CD14-positive monocyte (primary cell): ENCODE results near the gene LPIN2. TPM values are rescaled to one million over a fixed set of nuclear protein-coding genes. Genes with fewer than 3 reads are reported as not detected.

Source experiments
- DNase-seq, 3 donors: peaks; one replicate each; pipeline ENCODE4 v3.0.0-alpha.2; 2011 to 2022
- H2AFZ ChIP-seq: 2 replicates; pipeline ENCODE4 v1.6.0; 2012; ENCODE audit warnings: mild to moderate bottlenecking, low read depth, low read length, inconsistent platforms; ENCODE audit not compliant: insufficient read depth, poor library complexity, severe bottlenecking
- H3K27ac ChIP-seq, 2 donors: 1 replicate in 1 of 2; 2 replicates in 1 of 2; pipeline ENCODE4 v1.5.1; 2012 to 2013; ENCODE audit warnings: low read length in 2 of 2, control low read depth in 1 of 2, inconsistent platforms in 1 of 2, low read depth in 1 of 2, mild to moderate bottlenecking in 1 of 2
- H3K27me3 ChIP-seq, 2 donors: one replicate each; pipeline versions ENCODE4 v1.6.0 to v1.6.1; 2011 to 2013; ENCODE audit warnings: low read length in 2 of 2; ENCODE audit not compliant: control insufficient read depth in 2 of 2, insufficient read depth in 2 of 2
- H3K36me3 ChIP-seq, 2 donors: replicated peaks in 1 of 2; 1 replicate in 1 of 2; 2 replicates in 1 of 2; pipeline versions ENCODE4 v1.5.1 to v1.6.1; 2012 to 2013; ENCODE audit warnings: low read length in 2 of 2, control low read depth in 1 of 2, inconsistent platforms in 1 of 2, mild to moderate bottlenecking in 1 of 2; ENCODE audit not compliant: insufficient read depth in 2 of 2, control insufficient read depth in 1 of 2
- H3K4me1 ChIP-seq, 2 donors: 1 replicate in 1 of 2; 2 replicates in 1 of 2; pipeline versions ENCODE4 v1.5.1 to v1.6.1; 2012 to 2013; ENCODE audit warnings: low read length in 2 of 2, control low read depth in 1 of 2, inconsistent platforms in 1 of 2, mild to moderate bottlenecking in 1 of 2, moderate library complexity in 1 of 2; ENCODE audit not compliant: insufficient read depth in 2 of 2, control insufficient read depth in 1 of 2
- H3K4me2 ChIP-seq: replicated peaks from 2 replicates; pipeline ENCODE3; 2012; ENCODE audit warnings: low read length, moderate library complexity, mild to moderate bottlenecking; ENCODE audit not compliant: poor library complexity, severe bottlenecking; ENCODE audit errors: extremely low read depth
- H3K4me3 ChIP-seq, 3 experiments: fragments of 200-600 bp in 1 of 3; sonication (generic) in 1 of 3; replicated peaks in 1 of 3; 1 replicate in 2 of 3; 2 replicates in 1 of 3; pipeline ENCODE4 v1.5.1; 2011 to 2013; ENCODE audit warnings: low read length in 3 of 3, mild to moderate bottlenecking in 3 of 3, control low read depth in 2 of 3, low read depth in 2 of 3, inconsistent platforms in 1 of 3, moderate library complexity in 1 of 3
- H3K79me2 ChIP-seq: 2 replicates; pipeline ENCODE4 v1.6.0; 2012; ENCODE audit warnings: mild to moderate bottlenecking, control low read depth, inconsistent platforms, low read length, moderate library complexity; ENCODE audit not compliant: insufficient read depth
- H3K9ac ChIP-seq: 2 replicates; pipeline ENCODE4 v1.6.0; 2017; ENCODE audit warnings: low read length, mild to moderate bottlenecking; ENCODE audit not compliant: insufficient read depth, poor library complexity, severe bottlenecking
- H3K9me3 ChIP-seq, 2 donors: replicated peaks in 1 of 2; 1 replicate in 1 of 2; 2 replicates in 1 of 2; pipeline versions ENCODE4 v1.5.1 to v1.6.1; 2012 to 2013; ENCODE audit warnings: low read length in 2 of 2, control low read depth in 1 of 2; ENCODE audit not compliant: control insufficient read depth in 1 of 2, insufficient read depth in 1 of 2
- H4K20me1 ChIP-seq: 2 replicates; pipeline ENCODE4 v1.6.0; 2012; ENCODE audit warnings: mild to moderate bottlenecking, low read length, control low read depth, moderate library complexity; ENCODE audit not compliant: insufficient read depth
- H3K27ac Mint-ChIP-seq, 7 donors: one replicate each; pipeline ENCODE4 v1.8.0; 2020; ENCODE audit warnings: mild to moderate bottlenecking in 7 of 7, mixed read lengths in 7 of 7, moderate library complexity in 6 of 7, inconsistent platforms in 2 of 7
- H3K27me3 Mint-ChIP-seq, 3 donors: one replicate each; pipeline ENCODE4 v1.8.0; 2021 to 2022; ENCODE audit warnings: low read depth in 3 of 3, mild to moderate bottlenecking in 3 of 3, mixed read lengths in 3 of 3, moderate library complexity in 3 of 3, inconsistent platforms in 1 of 3
- H3K36me3 Mint-ChIP-seq, 2 donors: one replicate each; pipeline ENCODE4 v1.8.0; 2020; ENCODE audit warnings: mixed read lengths in 2 of 2, inconsistent platforms in 1 of 2, mild to moderate bottlenecking in 1 of 2
- H3K4me1 Mint-ChIP-seq: one replicate; pipeline ENCODE4 v1.8.0; 2020; ENCODE audit warnings: mild to moderate bottlenecking, mixed read lengths
- H3K4me3 Mint-ChIP-seq, 2 donors: one replicate each; pipeline ENCODE4 v1.8.0; 2020; ENCODE audit warnings: mild to moderate bottlenecking in 2 of 2, mixed read lengths in 2 of 2, moderate library complexity in 1 of 2
- H3K9me3 Mint-ChIP-seq, 7 donors: one replicate each; pipeline ENCODE4 v1.8.0; 2020 to 2022; ENCODE audit warnings: mixed read lengths in 7 of 7, mild to moderate bottlenecking in 6 of 7, moderate library complexity in 6 of 7, inconsistent platforms in 2 of 7
- CTCF ChIP-seq: fragments of 200-600 bp; IDR thresholded peaks from one replicate; pipeline ENCODE4 v1.8.0; 2022; ENCODE audit warnings: antibody characterized with exemption, mild to moderate bottlenecking
- whole genome bisulfite sequencing: methylation state at CpG from one replicate; pipeline ENCODE4 v1.1.5; 2013; ENCODE audit warnings: missing lambda C conversion rate; ENCODE audit not compliant: insufficient coverage; 5-methylcytosine and 5-hydroxymethylcytosine counted together
- intact Hi-C, 2 donors: fragments of 100-400 bp; cut with micrococcal nuclease; formaldehyde crosslinking; loops; one replicate each; pipeline versions ENCODE4 v1.15.0 to v1.15.1; 2023
- polyA plus RNA-seq, 3 donors: library from polyadenylated mRNA; depleted of rRNA in 1 of 3; unstranded in 2 of 3; stranded (reverse) in 1 of 3; fragments of 300-500 nt in 2 of 3; fragments of >200 nt in 1 of 3; fragmentation: Illumina TruSeq in 2 of 3; gene quantifications; 1 replicate in 2 of 3; 2 replicates in 1 of 3; pipeline ENCODE4 v1.2.3, GENCODE V29; 2012 to 2021

Gene LPIN2
- polyA plus RNA-seq, 3 donors = 9.3 to 16.3 (median 10.3) TPM

- Histone ChIP-seq H3K4me1 (peaks cover 66 to 81% of the 10 kb centered on the region in 2 donors), H3K9me3 (no peaks in the 10 kb centered on the region), H3K27me3 (no peaks in the 10 kb centered on the region), H3K4me3 (peak overlapping the region in 1 of 3 experiments; percentile 62), H3K36me3 (peaks cover 0 to 4% of the 10 kb centered on the region in 2 donors), H4K20me1 (peaks cover 6% of the 10 kb centered on the region), H2AFZ (no peak overlapping the region), H3K4me2 (peak overlapping the region; percentile 69), H3K27ac (peak overlapping the region; percentile 72 to 88), H3K79me2 (peaks cover 24% of the 10 kb centered on the region), H3K9ac (no peak overlapping the region)
- DNase-seq = peak in 2 of 3 donors; percentile 84 to 91
- H3K36me3 Mint-ChIP-seq = peaks cover 12 to 15% of the 10 kb centered on the region in 2 donors
- no peaks in the 10 kb centered on the region for H3K27me3 Mint-ChIP-seq
- peak overlapping the region in 1 of 2 donors; percentile 65 for H3K4me3 Mint-ChIP-seq
- H3K9me3 Mint-ChIP-seq = peaks cover 0 to 6% (median 0%) of the 10 kb centered on the region in 7 donors
- H3K27ac Mint-ChIP-seq = peak overlapping the region; percentile 84 to 95 (median 90)
- no peak for TF ChIP-seq CTCF
- 0% methylated on average over 1 of the region's 4 CpGs for WGBS
- peaks cover 72% of the 10 kb centered on the region for H3K4me1 Mint-ChIP-seq
- intact Hi-C loops = loop anchor here (10.0 kb wide), 4 partner anchors 110 to 230 kb away; partner anchors contain the start of genes EMILIN2 (in 1 of the 2) and MYL12A (in 1 of the 2)
These were observed 2.3 kb upstream of the LPIN2 start for GRCh38 chr18:3015204-3015592.

GRCh38 chr18:3014503-3015203 is 1.7 kb upstream of the LPIN2 start:
- Histone ChIP-seq H4K20me1 (peaks cover 6% of the 10 kb centered on the region), H3K4me2 (peak overlapping the region; percentile 69), H3K4me1 (peaks cover 72 to 86% of the 10 kb centered on the region in 2 donors), H3K79me2 (peaks cover 29% of the 10 kb centered on the region), H2AFZ (no peak overlapping the region), H3K9ac (no peak overlapping the region), H3K36me3 (peaks cover 0 to 4% of the 10 kb centered on the region in 2 donors), H3K27ac (peak overlapping the region; percentile 76 to 88), H3K27me3 (no peaks in the 10 kb centered on the region), H3K4me3 (peak overlapping the region in 1 of 3 experiments; percentile 62), H3K9me3 (no peaks in the 10 kb centered on the region)
- peaks cover 12 to 15% of the 10 kb centered on the region in 2 donors for H3K36me3 Mint-ChIP-seq
- intact Hi-C loops = loop anchor here (10.0 kb wide), 4 partner anchors 110 to 230 kb away; partner anchors contain the start of genes EMILIN2 (in 1 of the 2) and MYL12A (in 1 of the 2)
- peak overlapping the region; percentile 84 to 95 (median 90) for H3K27ac Mint-ChIP-seq
- H3K4me3 Mint-ChIP-seq = peak overlapping the region in 1 of 2 donors; percentile 65
- H3K9me3 Mint-ChIP-seq = peaks cover 0 to 6% (median 0%) of the 10 kb centered on the region in 7 donors
- TF ChIP-seq CTCF = no peak
- WGBS = 17% methylated on average over 1 of the region's 7 CpGs
- H3K4me1 Mint-ChIP-seq = peaks cover 78% of the 10 kb centered on the region
- no peaks in the 10 kb centered on the region for H3K27me3 Mint-ChIP-seq
- peak in 2 of 3 donors; percentile 34 to 39 for DNase-seq
